A549 (cell line): Measurements from ENCODE around the gene NXPH3. TPM values are rescaled to one million over a fixed set of nuclear protein-coding genes. Genes with fewer than 3 reads are reported as not detected.

ENCODE experiments used
- ATAC-seq, 2 experiments: fragments of 200-7000 bp in 1 of 2; fragments of >200 bp in 1 of 2; cut with Nextera tagmentation in 1 of 2; cut with Tn5 transposase in 1 of 2; 3 replicates each; pipeline versions ENCODE4 v1.8.0 to v1.9.1; 2018 to 2020; ENCODE audit warnings: mild to moderate bottlenecking in 1 of 2, moderate library complexity in 1 of 2
- CTCF ChIA-PET: fragments of 300-600 bp; sonication (Branson Sonifier 250); formaldehyde crosslinking; extraction: SDS; loops from one replicate; lab custom pipeline; 2021; ENCODE audit warnings: antibody characterized with exemption, inconsistent platforms; lab: Yijun Ruan, JAX
- POLR2A ChIA-PET: fragments of 350-600 bp; formaldehyde crosslinking; extraction: SDS; loops from one replicate; lab custom pipeline; 2021; ENCODE audit warnings: antibody characterized with exemption, inconsistent platforms; lab: Yijun Ruan, JAX
- DNase-seq, 2 experiments: peaks; one replicate each; pipeline versions ENCODE4 v3.0.0 to v3.0.0-alpha.2; 2011 to 2016; ENCODE audit warnings: low read depth in 1 of 2, low spot score in 1 of 2
- FAIRE-seq: peaks from 2 replicates; lab custom pipeline; 2011; peaks lifted over from hg19 to GRCh38; lab: Jason Lieb, UNC
- H3K27ac ChIP-seq, 2 experiments: fragments of >200 bp; sonication (Bioruptor Twin); formaldehyde crosslinking; 3 replicates each; pipeline ENCODE4 v1.5.1; 2016 to 2017
- H3K4me1 ChIP-seq: fragments of >200 bp; sonication (Bioruptor Twin); formaldehyde crosslinking; 3 replicates; pipeline ENCODE4 v1.6.1; 2016
- H3K4me2 ChIP-seq: fragments of >200 bp; sonication (Bioruptor Twin); formaldehyde crosslinking; 3 replicates; pipeline ENCODE4 v1.6.1; 2016
- H3K4me3 ChIP-seq: fragments of >200 bp; sonication (Bioruptor Twin); formaldehyde crosslinking; 3 replicates; pipeline ENCODE4 v1.5.1; 2016
- H3K9me3 ChIP-seq: fragments of >200 bp; sonication (Bioruptor Twin); formaldehyde crosslinking; 3 replicates; pipeline ENCODE4 v1.6.1; 2016
- BCL3 ChIP-seq: fragments of >200 bp; sonication (Bioruptor Twin); formaldehyde crosslinking; IDR thresholded peaks from 3 replicates; pipeline ENCODE4 v1.6.1; 2016
- CEBPB ChIP-seq, 2 experiments: fragments of >200 bp in 1 of 2; sonication (Bioruptor Twin) in 1 of 2; formaldehyde crosslinking in 1 of 2; IDR thresholded peaks; 2 replicates each; pipeline ENCODE4 v1.6.1; 2012 to 2016
- CHD2 ChIP-seq: fragments of 150-350 bp; IDR thresholded peaks from 2 replicates; pipeline ENCODE4 v1.6.1; 2014; ENCODE audit warnings: low read length; ENCODE audit not compliant: partially characterized antibody
- EHF ChIP-seq: fragments of 250-450 bp; sonication (Bioruptor Pico); IDR thresholded peaks from 2 replicates; pipeline ENCODE4 v1.5.0; 2020; ENCODE audit warnings: mild to moderate bottlenecking
- EP300 ChIP-seq, 2 experiments: fragments of >200 bp; sonication (Bioruptor Twin); formaldehyde crosslinking; IDR thresholded peaks; 2 replicates in 1 of 2; 3 replicates in 1 of 2; pipeline ENCODE4 v1.6.1; 2016 to 2017
- ESRRA ChIP-seq: fragments of 150-350 bp; IDR thresholded peaks from 2 replicates; pipeline ENCODE4 v1.6.1; 2014; ENCODE audit warnings: mild to moderate bottlenecking, low read length, borderline replicate concordance
- HEYL ChIP-seq: fragments of 250-450 bp; sonication (Bioruptor Pico); IDR thresholded peaks from 2 replicates; pipeline ENCODE4 v1.8.0; 2021; ENCODE audit warnings: mild to moderate bottlenecking, moderate library complexity
- HOXB13 ChIP-seq: fragments of 250-450 bp; sonication (Bioruptor Pico); IDR thresholded peaks from 2 replicates; pipeline ENCODE4 v1.5.0; 2020; ENCODE audit warnings: low read depth, mild to moderate bottlenecking, moderate library complexity
- JUN ChIP-seq, 2 experiments: fragments of >200 bp; sonication (Bioruptor Twin); formaldehyde crosslinking; IDR thresholded peaks; 2 replicates in 1 of 2; 3 replicates in 1 of 2; pipeline ENCODE4 v1.6.1; 2016 to 2017
- KDM5A ChIP-seq: fragments of 200-600 bp; sonication (generic); IDR thresholded peaks from 2 replicates; pipeline ENCODE4 v1.6.1; 2016; ENCODE audit warnings: antibody characterized with exemption, mild to moderate bottlenecking
- POLR2A ChIP-seq: IDR thresholded peaks from 2 replicates; pipeline ENCODE4 v1.6.1; 2012; ENCODE audit warnings: mild to moderate bottlenecking, low read length
- POLR2AphosphoS2 ChIP-seq: conservative IDR thresholded peaks from 2 replicates; pipeline ENCODE4 v1.6.1; 2012; ENCODE audit warnings: low read length, improper control_type of control experiment, inconsistent platforms
- RARB ChIP-seq: fragments of 250-450 bp; sonication (Bioruptor Pico); IDR thresholded peaks from 2 replicates; pipeline ENCODE4 v1.8.0; 2021; ENCODE audit warnings: mild to moderate bottlenecking, moderate library complexity
- SMC3 ChIP-seq: fragments of >200 bp; sonication (Bioruptor Twin); formaldehyde crosslinking; IDR thresholded peaks from 3 replicates; pipeline ENCODE4 v1.6.1; 2018; ENCODE audit warnings: inconsistent platforms
- SREBF2 ChIP-seq: fragments of 450-650 bp; IDR thresholded peaks from 2 replicates; pipeline ENCODE4 v1.6.1; 2014; ENCODE audit warnings: mild to moderate bottlenecking, moderate library complexity
- USF2 ChIP-seq: fragments of 450-650 bp; IDR thresholded peaks from 2 replicates; pipeline ENCODE4 v1.6.1; 2014; ENCODE audit warnings: antibody characterized with exemption
- ZC3H11A ChIP-seq: fragments of 450-650 bp; IDR thresholded peaks from 2 replicates; pipeline ENCODE4 v1.6.1; 2014; ENCODE audit warnings: antibody characterized with exemption, mild to moderate bottlenecking
- ZNF302 ChIP-seq: fragments of 250-450 bp; sonication (Bioruptor Pico); IDR thresholded peaks from 2 replicates; pipeline ENCODE4 v1.9.0; 2021; ENCODE audit warnings: inconsistent platforms, mild to moderate bottlenecking, moderate library complexity
- ZSCAN20 ChIP-seq: fragments of 250-450 bp; sonication (Bioruptor Pico); IDR thresholded peaks from 2 replicates; pipeline ENCODE4 v1.8.0; 2022; ENCODE audit warnings: mild to moderate bottlenecking, moderate library complexity
- WGBS: methylation state at CpG from one replicate; pipeline ENCODE4 v1.1.6; 2017; ENCODE audit errors: missing lambda C conversion rate; 5-methylcytosine and 5-hydroxymethylcytosine counted together
- polyA plus RNA-seq, 4 experiments: library from polyadenylated mRNA; depleted of rRNA in 3 of 4; stranded (reverse); fragments of >200 nt; fragmentation: RNase III in 1 of 4; extraction: RNeasy Plus Mini Kit Qiagen cat#74134 plus additional on column Dnase treatment in 1 of 4; gene quantifications; 2 replicates in 3 of 4; 3 replicates in 1 of 4; pipeline ENCODE4 v1.2.3, GENCODE V29; 2011 to 2017
- TF ChIP-seq, protein P1 (sequence below): fragments of >200 bp; sonication (Bioruptor Twin); formaldehyde crosslinking; IDR thresholded peaks from 3 replicates; pipeline ENCODE4 v1.5.1; 2016
- TF ChIP-seq, protein P2 (sequence below): IDR thresholded peaks from 2 replicates; pipeline ENCODE4 v1.6.1; 2012

The NXPH3 gene
- polyA plus RNA-seq, 2 of the 4 experiments (the other 2 are of a cell fraction) = 0.12 to 0.30 TPM

- no peak for TF ChIP-seq KDM5A
- TF ChIP-seq, protein P1, sequence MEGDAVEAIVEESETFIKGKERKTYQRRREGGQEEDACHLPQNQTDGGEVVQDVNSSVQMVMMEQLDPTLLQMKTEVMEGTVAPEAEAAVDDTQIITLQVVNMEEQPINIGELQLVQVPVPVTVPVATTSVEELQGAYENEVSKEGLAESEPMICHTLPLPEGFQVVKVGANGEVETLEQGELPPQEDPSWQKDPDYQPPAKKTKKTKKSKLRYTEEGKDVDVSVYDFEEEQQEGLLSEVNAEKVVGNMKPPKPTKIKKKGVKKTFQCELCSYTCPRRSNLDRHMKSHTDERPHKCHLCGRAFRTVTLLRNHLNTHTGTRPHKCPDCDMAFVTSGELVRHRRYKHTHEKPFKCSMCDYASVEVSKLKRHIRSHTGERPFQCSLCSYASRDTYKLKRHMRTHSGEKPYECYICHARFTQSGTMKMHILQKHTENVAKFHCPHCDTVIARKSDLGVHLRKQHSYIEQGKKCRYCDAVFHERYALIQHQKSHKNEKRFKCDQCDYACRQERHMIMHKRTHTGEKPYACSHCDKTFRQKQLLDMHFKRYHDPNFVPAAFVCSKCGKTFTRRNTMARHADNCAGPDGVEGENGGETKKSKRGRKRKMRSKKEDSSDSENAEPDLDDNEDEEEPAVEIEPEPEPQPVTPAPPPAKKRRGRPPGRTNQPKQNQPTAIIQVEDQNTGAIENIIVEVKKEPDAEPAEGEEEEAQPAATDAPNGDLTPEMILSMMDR = no peak
- no peak for TF ChIP-seq HEYL (CRISPR knock-in tag)
- TF ChIP-seq ZC3H11A = no peak
- no peak for TF ChIP-seq JUN (IDR thresholded peaks at IDR 0.05)
- no peak for TF ChIP-seq SREBF2
- no peak for TF ChIP-seq USF2
These were observed 21.8 kb downstream of the NXPH3 start (continued) for GRCh38 chr17:49597436-49597835.

GRCh38 chr17:49597928-49598655 is 22.4 kb downstream of the NXPH3 start:
- CTCF ChIA-PET = interaction anchor here (0.7 to 2.8 kb wide), 18 partner anchors 8 to 400 kb away, joined by 3 to 20 read pairs (median 4); partner anchors contain the start of gene NXPH3
- Histone ChIP-seq H3K4me1 (no peaks in the 10 kb centered on the region), H3K4me2 (no peak overlapping the region), H3K9me3 (no peaks in the 10 kb centered on the region), H3K27ac (no peak overlapping the region), H3K4me3 (no peak overlapping the region)
- 0 out of 4 replicates have a peak, but pooled peaks of 1 of the 2 experiments have one; percentile 15 for TF ChIP-seq CEBPB (IDR thresholded peaks at IDR 0.05)
- TF ChIP-seq HOXB13 (CRISPR knock-in tag) = no peak
- ATAC-seq (no peak), DNase-seq (no peak), FAIRE-seq (no peak)
- POLR2A ChIA-PET = no interaction called here
- 94% methylated on average over 8 of the region's 8 CpGs for WGBS

- POLR2A ChIA-PET = no interaction called here
- Histone ChIP-seq H3K27ac (no peak overlapping the region), H3K4me1 (no peaks in the 10 kb centered on the region), H3K4me2 (no peak overlapping the region), H3K9me3 (no peaks in the 10 kb centered on the region), H3K4me3 (no peak overlapping the region)
- no peak for ATAC-seq
- DNase-seq = no peak
- no peak for FAIRE-seq
- 89% methylated on average over 3 of the region's 3 CpGs for WGBS
- CTCF ChIA-PET = interaction anchor here (0.6 to 2.8 kb wide), 11 partner anchors 10 to 468 kb away, joined by 3 to 20 read pairs (median 4); partner anchors contain the start of gene NXPH3
- TF ChIP-seq RARB (CRISPR knock-in tag) (no peak), POLR2A (no peak), ESRRA (no peak), ZSCAN20 (CRISPR knock-in tag) (no peak), CHD2 (no peak), EP300 (IDR thresholded peaks at IDR 0.05) (no peak), EHF (CRISPR knock-in tag) (no peak), BCL3 (no peak), SMC3 (no peak), POLR2AphosphoS2 (no peak), ZNF302 (CRISPR knock-in tag) (no peak)
- TF ChIP-seq, protein P2, sequence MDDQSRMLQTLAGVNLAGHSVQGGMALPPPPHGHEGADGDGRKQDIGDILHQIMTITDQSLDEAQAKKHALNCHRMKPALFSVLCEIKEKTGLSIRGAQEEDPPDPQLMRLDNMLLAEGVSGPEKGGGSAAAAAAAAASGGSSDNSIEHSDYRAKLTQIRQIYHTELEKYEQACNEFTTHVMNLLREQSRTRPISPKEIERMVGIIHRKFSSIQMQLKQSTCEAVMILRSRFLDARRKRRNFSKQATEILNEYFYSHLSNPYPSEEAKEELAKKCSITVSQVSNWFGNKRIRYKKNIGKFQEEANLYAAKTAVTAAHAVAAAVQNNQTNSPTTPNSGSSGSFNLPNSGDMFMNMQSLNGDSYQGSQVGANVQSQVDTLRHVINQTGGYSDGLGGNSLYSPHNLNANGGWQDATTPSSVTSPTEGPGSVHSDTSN = no peak
These were observed 23.2 kb downstream of the NXPH3 start for GRCh38 chr17:49598918-49599317.
